ENCODE results near the gene KIAA0040.

The KIAA0040 gene

DNA sequence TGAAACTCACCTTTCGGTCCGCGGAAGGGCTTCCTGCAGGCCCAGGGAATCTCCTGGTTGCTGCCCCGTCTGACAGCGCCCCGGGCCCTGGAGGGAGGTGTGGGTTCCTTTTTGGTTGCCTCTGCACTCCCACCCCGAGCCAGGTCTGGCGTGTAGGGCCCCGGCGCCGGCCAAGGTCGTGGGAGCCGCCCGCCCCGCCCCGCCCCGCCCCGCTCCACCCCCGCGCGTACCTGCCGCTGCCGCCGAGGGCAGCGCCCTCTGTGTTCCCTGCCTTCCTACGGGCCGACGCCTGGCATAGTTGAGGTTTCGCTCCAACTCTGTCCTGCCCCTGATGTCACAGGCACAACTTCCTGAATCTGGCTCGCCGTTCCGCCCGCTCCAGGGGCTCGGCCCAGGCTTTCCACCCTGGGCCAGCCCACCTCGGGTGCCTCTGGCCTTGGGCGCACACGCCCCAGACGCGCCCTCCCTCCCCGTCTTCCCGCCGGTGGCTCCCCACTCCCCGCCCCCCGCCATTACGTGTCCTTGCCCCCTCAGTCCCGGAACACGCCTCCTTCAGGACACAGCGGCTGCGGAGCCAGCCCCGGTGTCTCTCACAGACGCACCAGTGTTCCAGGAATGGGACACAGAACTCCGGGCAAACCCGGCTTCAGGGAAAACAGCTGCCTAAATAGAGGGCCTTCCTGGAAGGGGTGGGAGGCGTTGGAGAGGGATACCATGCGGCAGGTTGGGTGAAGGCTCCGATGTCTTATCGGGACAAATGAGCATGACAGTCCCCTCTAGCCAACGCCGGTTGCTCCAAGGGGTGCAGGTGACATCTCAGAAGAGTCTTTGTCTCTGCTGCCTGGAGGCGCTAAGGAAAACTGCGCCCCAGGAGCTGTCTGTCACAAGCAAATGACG lies at the start of gene KIAA0040:
KIAA0040 (minus strand) TSS at position 147 of the 897 bp plus-strand sequence. CDS start 31,763 bp downstream, outside the sequence.
- peak; percentile 23 for DNase-seq

DNA sequence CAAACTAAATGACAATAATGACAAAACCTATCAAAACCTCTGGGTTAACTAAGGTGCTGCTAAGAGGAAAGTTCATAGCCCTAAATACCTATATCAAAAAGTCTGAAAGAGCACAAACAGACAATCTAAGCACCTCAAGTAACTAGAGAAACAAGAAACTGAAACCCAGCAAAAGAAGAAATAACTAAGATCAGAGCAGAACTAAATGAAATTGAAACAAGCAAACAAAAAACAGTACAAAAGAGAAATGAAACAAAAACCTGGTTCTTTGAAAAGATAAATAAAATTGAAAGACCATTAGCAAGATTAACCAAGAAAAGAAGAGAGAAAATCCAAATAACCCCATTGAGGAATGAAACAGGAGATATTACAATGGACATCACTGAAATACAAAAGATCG lies 44.8 kb upstream of the KIAA0040 start:
- no peak for DNase-seq

GRCh38 chr1:175234639-175235038 lies 42.1 kb upstream of the KIAA0040 start:
- no peak for DNase-seq

- no peak for DNase-seq
Observed at GRCh38 chr1:175232335-175232734, 39.8 kb upstream of the KIAA0040 start.

DNA sequence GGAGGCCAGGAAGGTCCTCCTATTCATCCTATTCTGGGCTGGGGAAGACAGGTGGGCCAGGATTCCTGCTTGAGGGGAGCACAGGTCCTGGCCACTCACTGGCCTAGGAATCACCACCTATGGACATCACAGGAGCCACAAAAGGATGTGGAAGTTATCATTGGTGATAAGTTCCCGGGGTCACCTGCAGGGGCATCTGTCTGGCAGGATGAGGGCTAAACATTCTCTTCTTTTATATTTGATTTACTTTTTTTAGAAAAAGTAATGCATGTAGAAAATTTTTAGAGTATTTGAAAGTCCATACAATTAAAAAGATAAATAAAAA lies 33.2 kb upstream of the KIAA0040 start:
- DNase-seq = no peak

GRCh38 chr1:175222296-175222938 lies 29.8 kb upstream of the KIAA0040 start:
- no peak for DNase-seq

GRCh38 chr1:175221557-175222175 lies 29.1 kb upstream of the KIAA0040 start:
- no peak for DNase-seq

DNA sequence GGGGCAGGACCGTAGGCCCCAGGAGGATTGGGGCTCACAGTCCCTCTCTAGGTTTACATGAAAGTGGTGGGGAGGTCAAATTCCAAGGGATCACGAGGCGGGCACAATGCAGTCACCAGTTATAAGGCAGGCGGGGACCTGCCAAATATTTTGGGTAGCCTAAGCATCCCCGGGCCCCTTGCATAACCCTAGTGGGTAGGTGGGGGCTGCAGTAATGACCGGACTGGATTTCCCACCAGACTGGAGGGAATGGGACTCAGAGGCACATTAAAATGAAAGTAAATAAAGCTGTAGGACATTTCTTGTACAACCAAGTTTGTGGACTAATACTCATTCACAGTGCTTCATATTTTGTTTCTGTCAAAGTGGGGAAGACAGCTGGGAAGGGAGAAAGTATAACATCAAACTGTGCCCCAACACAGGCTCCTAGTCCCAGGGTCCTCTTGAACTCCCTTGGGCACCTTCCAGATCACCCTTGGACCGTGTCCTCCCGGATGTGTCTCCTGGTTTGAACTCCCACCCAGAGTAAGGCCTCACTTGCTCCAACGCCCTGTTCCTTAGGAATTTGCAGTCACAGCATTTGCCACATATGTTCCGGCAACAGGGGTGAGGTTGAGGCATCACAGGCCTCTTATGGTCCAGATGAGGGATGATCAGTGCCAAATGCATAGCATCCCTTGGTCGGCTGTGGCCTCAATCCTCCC lies 28.4 kb upstream of the KIAA0040 start:
- DNase-seq = no peak

DNA sequence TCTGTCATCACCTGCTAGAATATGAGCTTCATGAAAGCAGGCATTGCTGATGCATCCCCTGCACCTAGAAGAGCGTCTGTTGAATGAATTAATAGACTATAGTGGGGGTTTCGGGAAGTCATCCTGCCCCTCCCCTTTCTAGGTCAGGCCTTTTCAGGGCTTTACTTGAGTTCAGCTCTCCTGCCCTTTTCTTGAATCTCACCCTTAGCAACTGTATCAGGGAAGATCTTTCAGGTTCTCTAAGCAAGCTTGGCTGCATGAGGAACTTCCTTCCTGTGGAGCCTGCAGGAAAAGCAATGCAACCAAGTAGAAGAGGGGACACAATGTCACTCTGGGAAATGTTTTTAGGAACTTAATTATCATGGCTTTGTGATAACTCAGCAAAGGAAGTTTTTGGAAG lies 27.2 kb upstream of the KIAA0040 start:
- no peak for DNase-seq

GRCh38 chr1:175218786-175219434 lies 26.3 kb upstream of the KIAA0040 start:
- no peak for DNase-seq

DNA sequence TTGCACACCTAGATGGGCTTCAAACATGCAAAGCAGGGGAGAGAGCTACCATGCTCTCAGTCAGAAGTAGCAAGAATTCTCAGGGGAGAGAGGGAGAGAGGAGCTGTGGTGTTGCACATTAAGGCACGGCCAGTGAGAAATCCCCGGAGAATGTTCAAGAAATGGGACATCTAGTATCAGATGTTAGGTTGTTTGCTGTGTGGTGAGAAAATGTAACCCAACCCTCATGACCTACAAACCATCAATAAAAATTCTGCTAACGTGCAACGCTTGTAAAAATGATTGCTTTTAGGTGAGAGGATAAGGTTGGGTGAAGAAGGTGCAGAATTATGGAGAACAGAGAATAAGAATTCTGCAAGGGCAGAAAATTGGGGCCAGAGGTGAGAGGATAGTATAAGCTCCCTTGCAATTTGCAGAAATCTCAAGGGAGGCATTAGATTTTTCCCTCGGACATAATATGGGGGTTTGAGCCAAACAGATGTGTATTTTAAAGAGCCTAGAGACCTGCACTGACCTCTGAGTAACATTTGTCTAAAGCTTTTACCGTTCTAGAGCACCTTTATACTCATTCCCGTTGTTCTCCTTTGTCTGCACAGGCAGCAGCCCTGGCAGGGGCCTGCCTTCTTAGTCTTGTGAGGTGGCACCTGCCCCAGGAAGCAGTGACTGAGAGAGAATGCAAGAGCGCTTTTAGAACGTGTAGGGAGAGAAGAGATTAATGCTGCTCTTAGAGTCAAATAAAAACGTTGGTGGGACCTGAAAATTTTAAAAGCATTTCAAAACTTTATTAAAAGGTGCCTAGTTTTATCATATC lies 25.4 kb upstream of the KIAA0040 start:
- DNase-seq = no peak

DNA sequence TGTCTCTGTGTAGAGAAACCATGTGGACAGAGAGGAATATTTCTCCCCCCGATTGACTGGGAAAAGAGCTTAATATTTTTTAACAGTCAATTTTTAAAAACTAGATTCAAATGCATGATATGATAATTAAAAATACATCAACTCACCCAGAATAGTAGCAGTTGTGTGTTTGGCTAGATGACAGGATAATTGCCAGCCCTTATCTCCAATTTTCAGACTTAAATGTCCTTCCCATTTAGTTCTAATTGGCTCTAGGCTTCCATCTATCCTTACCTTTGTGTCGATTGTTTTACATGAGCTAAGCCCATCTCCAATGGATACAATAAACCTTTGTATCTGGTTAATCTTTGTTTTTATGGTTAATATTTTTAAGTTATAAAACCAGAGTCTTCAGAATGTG lies 23.9 kb upstream of the KIAA0040 start:
- no peak for DNase-seq

GRCh38 chr1:175211656-175212055 lies 19.1 kb upstream of the KIAA0040 start:
- DNase-seq = no peak

- no peak for DNase-seq
Observed at GRCh38 chr1:175210744-175211143, 18.2 kb upstream of the KIAA0040 start.

GRCh38 chr1:175209493-175209921 lies 16.9 kb upstream of the KIAA0040 start:
- DNase-seq = no peak

DNA sequence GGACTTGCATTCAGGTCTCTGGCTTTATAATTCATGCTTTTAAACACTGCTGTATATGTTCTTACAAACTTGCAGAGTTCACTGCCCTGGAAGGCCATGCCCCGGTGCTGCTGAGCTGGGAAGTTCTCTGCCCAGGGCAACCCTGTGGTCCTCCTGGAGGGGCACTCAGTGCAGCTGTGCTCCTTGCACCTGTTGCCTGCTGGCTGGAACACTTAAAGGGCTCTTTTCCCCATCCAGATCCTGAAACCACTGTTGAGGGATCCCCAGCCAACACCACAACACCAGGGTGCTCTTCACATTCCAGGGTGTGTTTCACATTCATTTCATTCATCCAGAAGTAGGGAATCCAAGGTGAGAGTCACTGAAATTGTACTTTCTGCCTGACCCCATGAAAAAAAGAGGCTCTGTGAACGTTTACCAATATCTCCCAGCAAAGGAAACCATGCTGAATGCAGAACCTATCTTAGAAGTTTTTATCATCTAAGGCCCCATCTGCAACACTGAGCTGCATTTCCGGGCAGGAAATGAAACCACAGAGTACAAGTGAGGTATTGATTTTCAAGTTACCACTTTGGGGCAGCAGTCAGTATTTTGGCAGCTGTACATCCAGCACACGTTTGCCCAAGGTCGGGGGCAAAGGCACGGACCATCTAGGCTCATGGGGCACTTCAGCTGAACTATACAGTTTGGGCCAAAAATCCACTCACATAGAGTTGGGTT lies 16.4 kb upstream of the KIAA0040 start:
- DNase-seq = no peak

GRCh38 chr1:175207971-175208370 lies 15.4 kb upstream of the KIAA0040 start:
- no peak for DNase-seq

- no peak for DNase-seq
Observed at GRCh38 chr1:175206687-175207086, 14.1 kb upstream of the KIAA0040 start.

- DNase-seq = no peak
Observed at GRCh38 chr1:175204330-175204729, 11.8 kb upstream of the KIAA0040 start.

DNA sequence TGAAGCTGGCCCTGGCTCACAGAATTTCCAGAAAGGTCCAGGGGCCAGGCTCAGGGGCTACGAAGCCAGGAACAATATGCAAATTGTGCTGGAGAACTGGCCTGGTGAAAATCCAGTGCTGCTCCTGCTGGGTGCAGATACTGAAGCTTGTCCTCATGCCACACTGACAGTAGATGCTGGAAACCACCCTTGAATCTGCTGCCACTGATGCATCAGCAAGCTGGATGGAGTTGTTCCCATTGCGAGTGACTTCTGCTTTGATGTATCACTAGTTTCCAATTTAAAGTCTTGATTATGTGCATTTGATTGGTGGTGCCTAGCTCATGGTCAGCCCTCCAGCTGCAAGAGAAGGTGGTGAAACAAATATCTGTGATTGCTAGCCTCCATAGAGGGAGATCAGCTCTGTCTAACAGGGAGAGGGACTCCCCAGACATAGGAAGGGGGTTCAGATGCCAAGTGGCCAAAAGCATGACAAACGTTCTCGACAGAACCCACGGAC lies 11.0 kb upstream of the KIAA0040 start:
- no peak for DNase-seq

Measured in cortex of kidney (tissue), 1 donor.